HCT116 (cell line): ENCODE measurements around the gene INPP5E. TPM values are rescaled to one million over a fixed set of nuclear protein-coding genes. Genes with fewer than 3 reads are reported as not detected.
A peak's percentile ranks its signal among the peaks of the same experiment; 100 is the strongest.

ENCODE experiments used
- ATAC-seq: fragments of 200-7000 bp; cut with Tn5 transposase; 2 replicates; pipeline ENCODE4 v1.9.1; 2020; ENCODE audit warnings: mild to moderate bottlenecking, moderate library complexity
- BruUV-seq: library from RNA; stranded (reverse); fragments of 400-500 nt; replicated peaks from 2 replicates; lab custom pipeline; 2021; lab: Mats Ljungman, UMichigan
- CTCF ChIA-PET: fragments of 300-600 bp; sonication (Branson Sonifier 250); formaldehyde crosslinking; loops from one replicate; lab custom pipeline; 2021; ENCODE audit warnings: antibody characterized with exemption; lab: Charles Lee
- POLR2A ChIA-PET: fragments of 300-600, 350-600 bp; sonication (Branson Sonifier 250); formaldehyde crosslinking; loops from one replicate; lab custom pipeline; 2021; ENCODE audit warnings: antibody characterized with exemption; lab: Charles Lee
- RAD21 ChIA-PET, 2 experiments: fragments of 300-600 bp; sonication (Branson Sonifier 250); formaldehyde crosslinking; loops; one replicate each; lab custom pipeline; 2023; ENCODE audit warnings: low total read pairs in 2 of 2; ENCODE audit not compliant: uncharacterized antibody in 2 of 2, unreplicated experiment in 2 of 2, low non-redundant PET in 1 of 2; lab: Charles Lee
- DNase-seq: peaks from one replicate; pipeline ENCODE4 v3.0.0-alpha.2; 2010; ENCODE audit warnings: low read depth, low spot score
- H2AFZ ChIP-seq: fragments of 200-600 bp; shearing (Covaris generic), sonication (generic); 2 replicates; pipeline ENCODE4 v1.6.1; 2017; ENCODE audit warnings: low read depth, mixed run types, mixed read lengths, antibody characterized with exemption, low read length; ENCODE audit not compliant: poor library complexity, severe bottlenecking
- H3K27ac ChIP-seq: 2 replicates; pipeline ENCODE4 v1.5.1; 2012; ENCODE audit warnings: low read depth, low read length
- H3K27me3 ChIP-seq: fragments of 200-600 bp; sonication (generic); 2 replicates; pipeline ENCODE4 v1.6.1; 2016; ENCODE audit warnings: mixed run types, low read length, mixed read lengths; ENCODE audit not compliant: insufficient read depth
- H3K36me3 ChIP-seq, 2 experiments: fragments of 200-500 bp in 1 of 2; fragments of 200-600 bp in 1 of 2; sonication (Bioruptor generic) in 1 of 2; sonication (generic) in 1 of 2; 2 replicates each; pipeline versions ENCODE4 v1.5.1 to v1.6.1; 2014 to 2016; ENCODE audit warnings: low read length in 2 of 2, inconsistent platforms in 1 of 2, mixed read lengths in 1 of 2, mixed run types in 1 of 2; ENCODE audit not compliant: insufficient read depth in 2 of 2, control insufficient read depth in 1 of 2
- H3K4me1 ChIP-seq, 2 experiments: fragments of 200-600 bp in 1 of 2; sonication (generic) in 1 of 2; 2 replicates each; pipeline versions ENCODE4 v1.5.1 to v1.6.1; 2012 to 2017; ENCODE audit warnings: low read length in 2 of 2, inconsistent platforms in 1 of 2, mild to moderate bottlenecking in 1 of 2, mixed read lengths in 1 of 2, mixed run types in 1 of 2, moderate library complexity in 1 of 2; ENCODE audit not compliant: insufficient read depth in 2 of 2, control insufficient read depth in 1 of 2
- H3K4me2 ChIP-seq: fragments of 200-600 bp; sonication (generic); 2 replicates; pipeline ENCODE4 v1.6.1; 2017; ENCODE audit warnings: mixed run types, low read length, mixed read lengths
- H3K4me3 ChIP-seq, 2 experiments: fragments of 200-600 bp in 1 of 2; sonication (generic) in 1 of 2; replicated peaks in 1 of 2; 2 replicates each; pipeline ENCODE4 v1.5.1; 2011 to 2016; ENCODE audit warnings: low read length in 2 of 2, control low read depth in 1 of 2, low read depth in 1 of 2, mild to moderate bottlenecking in 1 of 2, mixed read lengths in 1 of 2, mixed run types in 1 of 2
- H3K79me2 ChIP-seq: fragments of 200-600 bp; sonication (generic); 2 replicates; pipeline ENCODE4 v1.6.1; 2017; ENCODE audit warnings: mild to moderate bottlenecking, mixed run types, low read length, moderate library complexity, mixed read lengths; ENCODE audit not compliant: insufficient read depth
- H3K9ac ChIP-seq: fragments of 200-600 bp; sonication (generic); 2 replicates; pipeline ENCODE4 v1.6.1; 2016; ENCODE audit warnings: low read length, mixed read lengths
- H3K9me2 ChIP-seq: fragments of 200-600 bp; sonication (generic), shearing (Covaris generic); 2 replicates; pipeline ENCODE4 v1.6.1; 2017; ENCODE audit warnings: mixed run types, mild to moderate bottlenecking, moderate library complexity; ENCODE audit not compliant: insufficient read depth
- H3K9me3 ChIP-seq, 2 experiments: fragments of 200-500 bp in 1 of 2; fragments of 200-600 bp in 1 of 2; sonication (Bioruptor generic) in 1 of 2; sonication (generic) in 1 of 2; 2 replicates each; pipeline ENCODE4 v1.6.1; 2014 to 2017; ENCODE audit warnings: low read length in 2 of 2, mixed read lengths in 2 of 2, inconsistent platforms in 1 of 2, low read depth in 1 of 2, mild to moderate bottlenecking in 1 of 2, mixed run types in 1 of 2, moderate library complexity in 1 of 2; ENCODE audit not compliant: control insufficient read depth in 1 of 2, insufficient read depth in 1 of 2
- H4K20me1 ChIP-seq: fragments of 200-600 bp; sonication (generic), shearing (Covaris generic); 2 replicates; pipeline ENCODE4 v1.6.1; 2017; ENCODE audit warnings: mixed run types, mild to moderate bottlenecking, moderate library complexity; ENCODE audit not compliant: insufficient read depth
- FOSL1 ChIP-seq: IDR thresholded peaks from 2 replicates; pipeline ENCODE4 v1.6.1; 2012; ENCODE audit warnings: low read depth
- POLR2A ChIP-seq: IDR thresholded peaks from 2 replicates; pipeline ENCODE4 v1.7.0; 2011; ENCODE audit warnings: borderline replicate concordance; ENCODE audit not compliant: insufficient read depth, insufficient read length; ENCODE audit errors: extremely low read depth
- POLR2AphosphoS5 ChIP-seq: IDR thresholded peaks from 2 replicates; pipeline ENCODE4 v1.6.1; 2011; ENCODE audit warnings: mild to moderate bottlenecking, low read depth, low read length, moderate library complexity
- REST ChIP-seq: IDR thresholded peaks from 2 replicates; pipeline ENCODE4 v1.6.1; 2012; ENCODE audit warnings: low read depth
- SIN3A ChIP-seq: IDR thresholded peaks from 2 replicates; pipeline ENCODE4 v1.6.1; 2012; ENCODE audit warnings: low read depth
- SP1 ChIP-seq: IDR thresholded peaks from 2 replicates; pipeline ENCODE4 v1.6.1; 2012; ENCODE audit warnings: low read depth
- ZFX ChIP-seq: fragments of 450-650 bp; IDR thresholded peaks from 2 replicates; pipeline ENCODE4 v1.6.1; 2017
- intact Hi-C: fragments of 100-400 bp; cut with micrococcal nuclease; formaldehyde crosslinking; loops from 2 replicates; pipeline ENCODE4 v1.10.0; 2022
- total RNA-seq: library from RNA; stranded (reverse); gene quantifications from one replicate; pipeline ENCODE4 v1.2.1, GENCODE V29; 2021; ENCODE audit not compliant: unreplicated experiment

INPP5E gene
- total RNA-seq, 1 experiment from 2014 or later: 23.8 TPM

- TF ChIP-seq REST (no peak), POLR2A (peak; percentile 85)
Observed at GRCh38 chr9:136400038-136400834, 39.4 kb downstream of the INPP5E start, which contains the start of gene SNAPC4 (continued).

GRCh38 chr9:136399176-136400037 lies 40.2 kb downstream of the INPP5E start:
- peak overlapping the region; percentile 89 for H3K4me2 ChIP-seq
- DNase-seq (no peak), ATAC-seq (peak; percentile 26)
- H3K27me3 ChIP-seq: no peaks in the 10 kb centered on the region
- peak overlapping the region; percentile 92 for H3K27ac ChIP-seq
- H3K9ac ChIP-seq: peak overlapping the region; percentile 84
- no peaks in the 10 kb centered on the region for H4K20me1 ChIP-seq
- no peaks in the 10 kb centered on the region for H3K9me2 ChIP-seq
- no TSS peak for BruUV-seq
- no peak overlapping the region for H2AFZ ChIP-seq
- peaks cover 40 to 48% of the 10 kb centered on the region in 2 experiments; a peak in 3 of 4 replicates for H3K36me3 ChIP-seq
- intact Hi-C loops: loop anchor here (1.0 to 2.0 kb wide), 3 partner anchors 53 to 87 kb away; no protein-coding TSS in a partner anchor
- ChIA-PET POLR2A (no interaction called here), RAD21 (no interaction called here), CTCF (no interaction called here)
- peak overlapping the region; percentile 82 to 93 for H3K4me3 ChIP-seq
- TF ChIP-seq ZFX (peak; percentile 66; the same call in 1 of the 2 replicates), FOSL1 (no peak), SIN3A (no peak), POLR2AphosphoS5 (no peak), SP1 (no peak)
- peaks cover 7 to 16% of the 10 kb centered on the region in 2 experiments for H3K4me1 ChIP-seq
- H3K79me2 ChIP-seq: peaks cover 49% of the 10 kb centered on the region
- no peaks in the 10 kb centered on the region for H3K9me3 ChIP-seq
